HG03432 (cell line): ENCODE measurements around the gene CENPC.
"Not testable (repeated sequence)": the region's sequence is repeated elsewhere in the genome, so short reads cannot be mapped to it uniquely, and the experiment has no call there.

Experiments
- ATAC-seq: cut with Tn5 transposase; IDR thresholded peaks from one replicate; pipeline ENCODE4 v1.9.1; 2021; ENCODE audit warnings: mild to moderate bottlenecking, moderate library complexity; ENCODE audit not compliant: unreplicated experiment

CENPC gene

GRCh38 chr4:67470871-67471270 is 74.4 kb downstream of the CENPC start:
- ATAC-seq: no peak

- ATAC-seq: no peak
Observed at GRCh38 chr4:67468830-67469229, 76.5 kb downstream of the CENPC start.

- ATAC-seq: no peak
Observed at GRCh38 chr4:67466751-67467150, 78.6 kb downstream of the CENPC start.

- no peak for ATAC-seq
Observed at GRCh38 chr4:67465763-67466052, 79.6 kb downstream of the CENPC start.

GRCh38 chr4:67465032-67465762 is 80.1 kb downstream of the CENPC start:
- no peak for ATAC-seq

- ATAC-seq: no peak
Observed at GRCh38 chr4:67460574-67460973, 84.7 kb downstream of the CENPC start.

- ATAC-seq: no peak
Observed at GRCh38 chr4:67459164-67459563, 86.1 kb downstream of the CENPC start.

GRCh38 chr4:67456577-67457196 is 88.6 kb downstream of the CENPC start:
- ATAC-seq: no peak

- ATAC-seq: not testable (repeated sequence)
Observed at GRCh38 chr4:67452846-67453205, 92.5 kb downstream of the CENPC start.

- no peak for ATAC-seq
Observed at GRCh38 chr4:67452100-67452845, 93.0 kb downstream of the CENPC start.

- ATAC-seq: no peak
Observed at GRCh38 chr4:67451464-67451863, 93.8 kb downstream of the CENPC start.

- no peak for ATAC-seq
Observed at GRCh38 chr4:67448621-67449020, 96.7 kb downstream of the CENPC start.

- ATAC-seq: no peak
Observed at GRCh38 chr4:67447873-67448272, 97.4 kb downstream of the CENPC start.

- no peak for ATAC-seq
Observed at GRCh38 chr4:67446811-67447210, 98.5 kb downstream of the CENPC start.

GRCh38 chr4:67445881-67446280 is 99.4 kb downstream of the CENPC start:
- not testable (repeated sequence) for ATAC-seq

- ATAC-seq: no peak
Observed at GRCh38 chr4:67438975-67439374, 106.3 kb downstream of the CENPC start.

GRCh38 chr4:67437974-67438713 is 107.2 kb downstream of the CENPC start:
- ATAC-seq: no peak

- ATAC-seq: peak; percentile 72
Observed at GRCh38 chr4:67436742-67437141, 108.6 kb downstream of the CENPC start.

GRCh38 chr4:67430989-67431388 is 114.3 kb downstream of the CENPC start:
- ATAC-seq: no peak

GRCh38 chr4:67428819-67429218 is 116.5 kb downstream of the CENPC start:
- ATAC-seq: no peak
